Thyroid gland (tissue), 4 donors: ENCODE data around the gene PTPN9.

Source experiments
- POLR2A ChIP-seq, 2 donors: fragments of 450-650 bp; IDR thresholded peaks; one replicate each; pipeline ENCODE4 v1.6.1; 2017; ENCODE audit warnings: antibody characterized with exemption in 2 of 2, mild to moderate bottlenecking in 2 of 2, moderate library complexity in 1 of 2
- TF ChIP-seq, protein P1 (sequence below), 6 experiments: fragments of 200-600 bp in 3 of 6; fragments of 450-650 bp in 3 of 6; sonication (generic) in 3 of 6; IDR thresholded peaks; one replicate each; pipeline ENCODE4 v1.5.1; 2016 to 2019; ENCODE audit warnings: antibody characterized with exemption in 6 of 6, mild to moderate bottlenecking in 2 of 6, inconsistent platforms in 1 of 6, moderate library complexity in 1 of 6

DNA sequence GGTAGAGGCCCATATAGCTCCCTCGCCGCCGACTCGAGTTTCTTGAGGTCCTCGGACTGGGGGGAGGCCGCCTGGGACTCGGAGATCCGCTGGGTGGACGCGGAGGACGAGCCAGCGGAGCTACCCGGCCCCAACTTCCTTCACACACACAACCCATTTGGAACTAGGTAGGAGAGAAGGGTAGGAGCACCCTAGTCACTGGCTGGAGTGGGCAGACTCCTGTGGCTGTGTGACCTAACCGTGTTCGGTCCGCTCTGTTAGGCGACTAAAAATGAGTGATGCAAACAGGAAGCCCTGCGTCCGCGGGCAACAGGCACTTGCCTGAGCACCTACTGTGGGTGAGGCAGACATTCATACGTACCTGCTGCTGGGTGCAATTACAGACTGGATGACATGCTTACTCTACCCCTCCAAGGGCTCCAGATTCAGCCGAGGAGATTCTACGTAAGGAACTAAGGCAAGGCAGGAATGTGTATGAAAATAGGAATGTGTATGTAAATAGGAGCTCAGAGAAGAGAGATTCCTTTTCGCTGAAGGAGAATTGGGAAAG lies 123.1 kb downstream of the PTPN9 start:
- TF ChIP-seq, protein P1, sequence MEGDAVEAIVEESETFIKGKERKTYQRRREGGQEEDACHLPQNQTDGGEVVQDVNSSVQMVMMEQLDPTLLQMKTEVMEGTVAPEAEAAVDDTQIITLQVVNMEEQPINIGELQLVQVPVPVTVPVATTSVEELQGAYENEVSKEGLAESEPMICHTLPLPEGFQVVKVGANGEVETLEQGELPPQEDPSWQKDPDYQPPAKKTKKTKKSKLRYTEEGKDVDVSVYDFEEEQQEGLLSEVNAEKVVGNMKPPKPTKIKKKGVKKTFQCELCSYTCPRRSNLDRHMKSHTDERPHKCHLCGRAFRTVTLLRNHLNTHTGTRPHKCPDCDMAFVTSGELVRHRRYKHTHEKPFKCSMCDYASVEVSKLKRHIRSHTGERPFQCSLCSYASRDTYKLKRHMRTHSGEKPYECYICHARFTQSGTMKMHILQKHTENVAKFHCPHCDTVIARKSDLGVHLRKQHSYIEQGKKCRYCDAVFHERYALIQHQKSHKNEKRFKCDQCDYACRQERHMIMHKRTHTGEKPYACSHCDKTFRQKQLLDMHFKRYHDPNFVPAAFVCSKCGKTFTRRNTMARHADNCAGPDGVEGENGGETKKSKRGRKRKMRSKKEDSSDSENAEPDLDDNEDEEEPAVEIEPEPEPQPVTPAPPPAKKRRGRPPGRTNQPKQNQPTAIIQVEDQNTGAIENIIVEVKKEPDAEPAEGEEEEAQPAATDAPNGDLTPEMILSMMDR (IDR thresholded peaks at IDR 0.05) = no peak
- TF ChIP-seq POLR2A (IDR thresholded peaks at IDR 0.05) = no peak
